HuH-7 (cell line): Measurements from ENCODE around the gene ZCCHC17.
A peak's percentile ranks its signal among the peaks of the same experiment; 100 is the strongest.
"Not testable (repeated sequence)": the region's sequence is repeated elsewhere in the genome, so short reads cannot be mapped to it uniquely, and the experiment has no call there.

Source experiments
- DNase-seq: peaks from one replicate; pipeline ENCODE4 v3.0.0; 2011; ENCODE audit warnings: low spot score

ZCCHC17 gene

DNA sequence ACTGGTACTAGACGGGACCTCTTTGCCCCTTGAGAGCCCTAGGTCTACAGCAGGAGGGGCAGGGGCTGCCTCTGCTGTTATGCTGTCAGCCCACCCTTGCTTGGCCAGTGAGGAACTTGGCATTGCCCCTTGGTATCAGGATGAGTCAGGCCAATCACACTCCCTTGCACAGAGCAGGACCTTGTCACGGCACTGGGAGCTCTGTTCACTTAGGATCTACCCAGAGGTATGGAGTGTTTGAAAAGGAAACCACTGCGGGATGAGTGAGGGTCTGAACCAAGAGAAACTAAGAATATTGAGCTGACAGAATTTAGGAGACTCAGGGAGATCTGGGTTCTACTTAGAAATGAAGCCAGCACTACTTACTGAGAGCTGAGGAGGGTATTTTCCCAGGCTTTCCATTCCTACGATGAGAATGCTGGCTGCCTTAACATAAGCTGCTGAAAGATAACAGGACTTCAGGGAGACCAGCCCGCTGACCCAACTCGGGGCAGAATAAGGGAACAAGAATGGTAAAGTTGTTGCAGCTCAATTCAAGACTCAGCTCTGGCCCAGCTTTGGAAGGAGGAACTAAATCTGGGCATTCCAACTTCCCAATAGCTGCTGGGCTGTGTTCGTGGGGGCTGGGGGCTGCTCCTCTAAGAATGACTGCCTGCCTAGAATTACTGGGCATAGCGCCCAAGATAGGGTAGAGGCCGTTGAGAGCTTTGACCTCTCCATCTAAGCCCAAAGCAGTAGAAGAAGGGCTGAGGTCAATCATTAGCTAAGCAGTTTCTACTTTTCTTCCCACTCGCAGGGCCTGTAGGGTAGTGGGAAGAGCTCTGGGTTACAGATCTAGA, 74.5 kb downstream of the ZCCHC17 start:
- peak; percentile 43 for DNase-seq

DNA sequence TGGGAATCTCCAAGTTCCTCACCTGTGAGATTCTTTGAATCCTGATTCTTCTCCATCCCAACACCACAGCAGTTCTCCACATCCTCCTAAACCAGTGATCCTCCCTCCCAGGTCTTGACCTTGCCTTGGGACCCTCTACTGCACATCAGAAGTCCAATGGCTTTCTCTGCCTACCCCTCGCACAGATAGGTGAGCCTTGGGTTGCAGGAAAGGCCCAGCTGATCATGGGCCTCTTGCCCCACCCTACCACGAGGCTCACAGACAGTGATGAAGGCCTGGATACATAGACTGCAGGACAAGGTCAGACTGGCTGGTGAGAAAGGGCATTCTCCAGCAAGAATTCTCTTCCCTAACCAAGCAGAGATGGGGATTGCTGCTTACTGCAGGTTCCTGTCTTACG, 75.2 kb downstream of the ZCCHC17 start:
- no peak for DNase-seq

- DNase-seq = no peak
These were observed 75.9 kb downstream of the ZCCHC17 start for GRCh38 chr1:31372751-31373055.

DNA sequence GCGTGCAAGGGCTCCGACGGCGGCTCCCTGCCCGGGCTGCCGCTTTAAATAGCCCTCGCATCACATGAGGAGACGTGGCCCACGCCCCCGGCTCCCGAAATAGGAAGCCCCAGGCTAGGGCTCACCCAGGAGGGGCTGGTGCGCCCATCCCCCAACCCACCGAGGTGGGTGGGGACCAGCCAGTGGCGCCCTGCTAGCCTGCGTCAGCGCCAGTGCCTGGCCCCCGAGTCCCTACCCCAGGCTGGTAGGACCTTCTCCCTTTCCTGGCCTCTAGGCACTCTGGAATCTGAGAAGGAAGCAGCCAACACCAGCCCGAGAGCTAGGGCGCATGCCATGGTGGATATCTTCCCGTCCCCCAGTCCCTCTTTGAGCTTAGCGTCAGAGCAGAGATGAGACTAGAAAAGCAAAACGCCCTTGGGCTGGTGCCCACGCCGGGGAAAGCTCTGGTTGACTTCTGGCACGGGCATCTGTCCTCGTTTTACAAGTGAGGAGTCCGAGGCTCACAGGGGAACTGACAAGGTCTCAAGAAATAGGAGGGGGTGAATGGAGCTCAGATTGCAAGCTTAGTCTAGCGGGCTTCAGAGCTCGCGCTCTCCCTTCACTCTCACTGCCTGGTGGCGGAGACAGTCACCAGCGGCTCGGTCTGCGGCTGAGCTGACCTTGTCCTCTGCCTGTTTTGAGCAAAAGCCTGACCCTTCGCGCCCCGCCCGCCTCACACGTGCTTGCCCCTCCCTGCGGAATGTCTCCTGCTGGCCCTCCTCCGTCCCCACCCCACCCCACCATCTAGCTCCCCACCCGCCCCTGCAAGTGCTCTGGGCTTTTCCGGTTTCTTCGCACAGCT, 76.4 kb downstream of the ZCCHC17 start, which contains the start of gene FABP3:
Gene FABP3 (minus strand): TSS at position 21 of the 841 bp plus-strand sequence. CDS start 62 bp downstream, outside the sequence.
- DNase-seq = peak; percentile 70

DNA sequence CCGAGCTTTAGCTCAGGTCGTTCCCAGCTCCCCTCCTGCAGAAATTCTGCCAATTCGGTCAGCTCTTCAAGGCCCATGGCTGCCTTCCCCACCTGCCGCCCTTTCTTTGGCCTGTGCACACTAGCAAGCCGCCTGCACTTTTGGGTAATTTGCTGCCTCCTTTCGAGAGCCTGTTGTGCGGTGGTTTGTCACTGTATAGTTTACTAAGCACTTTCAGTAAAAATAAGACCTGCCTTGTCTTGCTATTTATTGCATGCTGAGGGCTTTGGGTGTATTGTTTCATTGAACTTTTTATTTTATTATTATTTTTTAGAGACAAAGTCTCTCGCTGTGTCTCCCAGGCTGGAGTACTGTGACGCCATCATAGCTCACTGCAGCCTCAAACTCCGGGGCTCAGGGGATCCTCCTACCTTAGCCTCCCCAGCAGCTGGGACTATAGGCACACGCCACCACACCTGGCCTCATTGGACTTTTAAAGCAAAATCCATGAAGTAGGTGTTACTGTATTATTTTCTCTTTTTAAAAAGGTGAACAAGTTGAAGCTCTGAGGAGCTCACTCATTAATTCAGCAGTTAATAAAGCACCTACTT, 77.2 kb downstream of the ZCCHC17 start:
- no peak for DNase-seq

- DNase-seq = no peak
These were observed 77.8 kb downstream of the ZCCHC17 start for GRCh38 chr1:31374511-31375196.

DNA sequence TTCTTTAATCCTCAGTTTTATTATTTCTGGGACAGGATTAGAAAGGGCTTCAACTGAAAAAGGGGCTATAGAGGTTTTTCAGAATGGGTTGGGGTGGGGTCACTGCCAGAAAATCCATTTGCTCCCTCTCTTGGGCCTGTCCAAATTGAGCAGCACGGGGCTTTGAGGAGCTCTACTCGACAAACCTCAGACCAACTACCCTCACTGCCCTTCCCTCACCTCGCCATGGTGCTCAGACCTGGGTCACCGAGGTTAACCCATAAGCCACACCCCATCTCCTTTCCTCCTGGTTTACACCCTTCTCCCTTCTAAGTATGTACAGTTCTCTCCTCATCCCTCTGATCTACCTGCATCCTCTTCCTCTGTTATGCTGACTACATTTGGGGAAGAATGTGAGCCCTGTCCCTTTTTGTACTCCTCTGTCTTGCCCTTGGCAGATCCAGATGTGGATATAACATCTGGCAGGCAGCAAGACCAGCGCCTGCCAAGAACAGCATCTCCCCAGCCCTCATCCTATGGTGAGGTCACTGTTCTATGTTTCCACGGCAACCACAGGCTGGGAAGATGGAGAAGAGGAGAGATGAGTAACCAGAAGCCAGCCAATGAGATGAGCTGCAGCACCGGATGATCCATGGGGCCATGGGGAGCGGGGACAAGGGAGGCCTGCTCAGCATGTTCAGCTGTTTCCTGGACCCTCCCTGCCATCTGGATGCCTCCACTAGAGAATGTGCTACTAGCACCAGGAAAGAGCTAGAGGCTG, 79.7 kb downstream of the ZCCHC17 start:
- no peak for DNase-seq

GRCh38 chr1:31377364-31377863, 80.6 kb downstream of the ZCCHC17 start:
- no peak for DNase-seq

GRCh38 chr1:31378001-31378400, 81.2 kb downstream of the ZCCHC17 start:
- no peak for DNase-seq

- DNase-seq = no peak
These were observed 83.3 kb downstream of the ZCCHC17 start for GRCh38 chr1:31380181-31380580.

- no peak for DNase-seq
These were observed 84.8 kb downstream of the ZCCHC17 start for GRCh38 chr1:31381394-31382294.

- DNase-seq = no peak
These were observed 85.7 kb downstream of the ZCCHC17 start for GRCh38 chr1:31382379-31382989.

DNA sequence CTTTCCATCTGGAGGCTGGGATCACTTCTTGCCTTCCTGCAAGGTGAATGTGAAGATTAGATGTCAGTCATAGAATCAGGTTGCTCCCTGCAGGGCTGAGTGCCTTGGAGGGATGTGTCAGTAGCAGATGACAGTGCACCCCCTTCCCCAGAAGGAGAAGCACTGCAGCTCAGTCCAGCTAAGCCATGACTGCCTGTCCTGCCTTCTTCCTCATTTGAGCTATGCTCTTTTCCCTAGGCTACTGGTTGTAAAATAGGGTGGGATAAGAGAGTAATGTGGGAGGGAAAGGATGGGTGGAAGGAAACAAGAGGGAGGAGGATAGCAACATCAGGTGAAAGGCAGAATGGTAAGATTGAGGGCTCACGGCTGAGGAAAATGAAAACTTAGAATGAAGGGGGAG, 87.1 kb downstream of the ZCCHC17 start:
- no peak for DNase-seq

DNA sequence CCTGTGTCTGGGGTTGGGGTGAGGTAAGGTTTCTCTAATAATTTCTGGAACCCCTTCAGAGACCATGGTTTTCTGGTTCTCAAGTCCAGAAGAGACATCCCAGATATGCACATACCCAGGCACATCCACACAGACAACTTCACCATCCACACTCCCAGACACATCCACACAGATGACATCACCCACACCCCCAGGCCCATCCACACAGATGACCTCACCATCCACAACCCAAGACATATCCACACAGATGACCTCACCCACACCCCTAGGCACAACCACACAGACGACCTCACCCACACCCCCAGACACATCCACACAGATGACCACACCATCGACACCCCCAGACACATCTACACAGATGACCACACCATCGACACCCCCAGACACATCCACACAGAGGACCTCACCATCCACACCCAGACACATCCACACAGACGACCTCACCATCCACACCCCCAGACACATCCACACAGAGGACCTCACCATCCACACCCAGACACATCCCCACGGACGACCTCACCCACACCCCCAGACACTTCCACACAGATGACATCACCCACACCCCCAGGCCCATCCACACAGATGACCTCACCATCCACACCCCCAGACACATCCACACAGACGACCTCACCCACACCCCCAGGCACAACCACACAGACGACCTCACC, 89.9 kb downstream of the ZCCHC17 start:
- DNase-seq = not testable (repeated sequence)

GRCh38 chr1:31387612-31388011, 90.8 kb downstream of the ZCCHC17 start:
- no peak for DNase-seq

GRCh38 chr1:31389616-31390015, 92.8 kb downstream of the ZCCHC17 start:
- DNase-seq = no peak

DNA sequence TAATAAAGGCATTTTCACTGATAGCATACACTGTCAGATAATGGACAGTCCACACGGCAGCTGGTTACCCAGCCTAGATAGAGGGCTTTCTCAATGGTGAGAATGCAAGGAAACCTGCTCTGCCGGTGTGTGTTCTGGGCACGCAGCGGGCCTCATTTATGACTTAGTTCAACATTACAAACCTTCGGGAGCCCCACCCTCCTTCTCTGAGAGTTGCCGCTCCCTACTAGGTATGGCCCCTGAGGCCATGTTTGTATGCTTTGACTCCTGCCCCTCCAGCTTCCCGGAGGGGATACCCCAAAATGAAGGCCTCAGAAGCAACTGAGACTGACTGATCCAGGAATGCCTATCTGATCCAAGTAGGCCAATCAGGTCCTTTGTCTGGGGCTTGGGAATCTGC, 93.2 kb downstream of the ZCCHC17 start:
- DNase-seq = peak; percentile 48

- no peak for DNase-seq
These were observed 96.6 kb downstream of the ZCCHC17 start for GRCh38 chr1:31393463-31393862.

- peak; percentile 82 for DNase-seq
These were observed 97.9 kb downstream of the ZCCHC17 start for GRCh38 chr1:31394584-31395193.
